ENCODE measurements around the gene IPO4.
"Not testable (repeated sequence)": the region's sequence is repeated elsewhere in the genome, so short reads cannot be mapped to it uniquely, and the experiment has no call there.

The IPO4 gene

DNA sequence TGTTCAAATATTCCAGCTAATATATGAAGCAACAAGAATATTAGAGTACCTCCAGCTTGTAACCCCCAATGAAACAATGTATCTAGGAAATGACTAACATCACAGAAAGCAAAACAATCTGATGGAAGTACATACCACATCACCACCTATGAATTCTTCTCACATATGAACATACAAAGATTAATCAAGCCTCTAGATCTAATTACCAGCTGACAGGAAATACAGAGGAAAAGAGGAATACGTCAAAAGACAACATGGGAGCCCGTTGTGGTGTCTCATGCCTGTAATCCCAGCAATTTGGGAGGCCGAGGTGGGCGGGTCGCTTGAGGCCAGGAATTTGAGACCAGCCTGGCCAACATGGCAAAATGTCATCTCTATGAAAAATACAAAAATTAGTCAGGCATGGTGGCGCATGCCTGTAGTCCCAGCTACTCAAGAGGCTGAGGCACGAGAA is 36.0 kb upstream of the IPO4 start:
- TF ChIP-seq, protein P1, sequence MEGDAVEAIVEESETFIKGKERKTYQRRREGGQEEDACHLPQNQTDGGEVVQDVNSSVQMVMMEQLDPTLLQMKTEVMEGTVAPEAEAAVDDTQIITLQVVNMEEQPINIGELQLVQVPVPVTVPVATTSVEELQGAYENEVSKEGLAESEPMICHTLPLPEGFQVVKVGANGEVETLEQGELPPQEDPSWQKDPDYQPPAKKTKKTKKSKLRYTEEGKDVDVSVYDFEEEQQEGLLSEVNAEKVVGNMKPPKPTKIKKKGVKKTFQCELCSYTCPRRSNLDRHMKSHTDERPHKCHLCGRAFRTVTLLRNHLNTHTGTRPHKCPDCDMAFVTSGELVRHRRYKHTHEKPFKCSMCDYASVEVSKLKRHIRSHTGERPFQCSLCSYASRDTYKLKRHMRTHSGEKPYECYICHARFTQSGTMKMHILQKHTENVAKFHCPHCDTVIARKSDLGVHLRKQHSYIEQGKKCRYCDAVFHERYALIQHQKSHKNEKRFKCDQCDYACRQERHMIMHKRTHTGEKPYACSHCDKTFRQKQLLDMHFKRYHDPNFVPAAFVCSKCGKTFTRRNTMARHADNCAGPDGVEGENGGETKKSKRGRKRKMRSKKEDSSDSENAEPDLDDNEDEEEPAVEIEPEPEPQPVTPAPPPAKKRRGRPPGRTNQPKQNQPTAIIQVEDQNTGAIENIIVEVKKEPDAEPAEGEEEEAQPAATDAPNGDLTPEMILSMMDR (IDR thresholded peaks at IDR 0.05; ENCODE audit: borderline replicate concordance, insufficient read depth, low read depth, low read length) = no peak
- no peak overlapping the region for H3K4me3 ChIP-seq (ENCODE audit: low read depth, low read length)

DNA sequence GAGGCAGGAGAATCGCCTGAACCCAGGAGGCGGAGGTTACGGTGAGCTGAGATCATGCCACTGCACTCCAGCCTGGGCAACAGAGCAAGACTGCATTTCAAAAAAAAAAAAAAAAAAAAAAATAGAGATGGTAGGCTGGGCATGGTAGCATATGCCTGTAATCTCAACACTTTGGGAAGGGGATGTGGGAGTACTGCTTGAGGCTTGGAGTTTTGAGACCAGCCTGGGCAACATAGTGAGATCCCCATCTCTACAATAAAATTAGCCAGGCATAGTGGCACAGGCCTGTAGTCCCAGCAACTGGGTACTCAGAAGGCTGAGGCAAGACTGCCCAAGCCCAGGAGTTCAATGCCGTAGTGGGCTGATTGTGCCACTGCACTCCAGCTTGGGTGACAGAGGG is 34.4 kb upstream of the IPO4 start:
- not testable (repeated sequence) for H3K4me3 ChIP-seq (ENCODE audit: low read depth, low read length)

DNA sequence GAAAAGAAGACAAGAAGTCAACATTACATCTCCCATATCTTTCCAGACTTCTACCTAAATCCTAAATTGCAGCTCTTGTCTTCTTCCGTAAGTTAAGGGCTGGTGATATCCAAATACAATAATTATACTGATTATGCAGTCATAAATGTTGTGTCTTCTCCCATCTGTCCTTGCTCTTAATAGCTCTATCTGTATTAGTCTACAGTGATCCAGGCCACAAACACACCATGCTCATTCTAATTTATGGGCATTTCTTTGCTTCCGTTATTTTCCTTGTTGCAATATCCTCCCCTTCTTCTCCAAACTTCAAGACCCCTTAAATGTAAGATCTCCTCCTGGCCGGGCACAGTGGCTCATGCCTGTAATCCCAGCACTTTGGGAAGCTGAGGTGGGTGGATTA is 30.9 kb upstream of the IPO4 start:
- TF ChIP-seq, protein P1 (IDR thresholded peaks at IDR 0.05; ENCODE audit: borderline replicate concordance, insufficient read depth, low read depth, low read length) = no peak
- no peak overlapping the region for H3K4me3 ChIP-seq (ENCODE audit: low read depth, low read length)

GRCh38 chr14:24219080-24219479 is 30.5 kb upstream of the IPO4 start:
- no peak overlapping the region for H3K4me3 ChIP-seq (ENCODE audit: low read depth, low read length)
- TF ChIP-seq, protein P1 (IDR thresholded peaks at IDR 0.05; ENCODE audit: borderline replicate concordance, insufficient read depth, low read depth, low read length) = no peak

DNA sequence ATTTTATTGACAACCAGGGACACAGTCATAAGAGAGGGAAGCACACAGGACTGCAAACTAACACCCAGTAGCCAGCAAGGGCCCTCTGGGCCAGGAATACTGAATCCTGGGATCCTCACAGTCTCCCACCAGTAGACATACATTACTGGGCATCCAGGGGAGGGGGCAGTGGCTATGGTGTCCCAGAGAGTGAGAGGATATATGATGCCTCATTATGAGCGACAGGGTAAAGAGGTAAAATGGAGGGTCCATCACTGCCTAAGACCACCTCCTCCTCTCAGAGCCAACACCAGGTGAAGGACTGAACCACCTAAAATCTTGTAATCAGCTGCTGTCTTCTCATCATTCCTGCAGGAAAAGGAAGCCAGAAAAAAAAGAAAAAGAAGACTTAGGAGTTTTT is 28.3 kb upstream of the IPO4 start:
- not testable (repeated sequence) for H3K4me3 ChIP-seq (ENCODE audit: low read depth, low read length)

DNA sequence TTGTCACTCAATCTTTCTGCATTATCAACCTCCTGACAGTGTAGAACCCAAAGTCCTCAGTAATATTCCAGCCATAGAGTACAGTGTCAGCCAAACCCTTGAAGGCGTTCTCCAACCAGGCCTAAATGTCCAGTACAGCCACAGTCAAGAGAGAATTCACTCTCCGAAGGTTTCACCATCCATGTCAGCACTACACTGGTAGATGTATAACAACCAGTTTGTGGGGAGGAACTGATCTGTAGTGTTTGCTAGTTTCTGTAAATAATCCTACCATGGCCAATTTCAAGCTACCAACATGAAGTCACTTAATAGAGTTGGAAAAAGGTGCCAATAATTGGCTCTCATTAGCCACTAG is 27.7 kb upstream of the IPO4 start:
- no peak overlapping the region for H3K4me3 ChIP-seq (ENCODE audit: low read depth, low read length)
- TF ChIP-seq, protein P1 (IDR thresholded peaks at IDR 0.05; ENCODE audit: borderline replicate concordance, insufficient read depth, low read depth, low read length) = no peak

DNA sequence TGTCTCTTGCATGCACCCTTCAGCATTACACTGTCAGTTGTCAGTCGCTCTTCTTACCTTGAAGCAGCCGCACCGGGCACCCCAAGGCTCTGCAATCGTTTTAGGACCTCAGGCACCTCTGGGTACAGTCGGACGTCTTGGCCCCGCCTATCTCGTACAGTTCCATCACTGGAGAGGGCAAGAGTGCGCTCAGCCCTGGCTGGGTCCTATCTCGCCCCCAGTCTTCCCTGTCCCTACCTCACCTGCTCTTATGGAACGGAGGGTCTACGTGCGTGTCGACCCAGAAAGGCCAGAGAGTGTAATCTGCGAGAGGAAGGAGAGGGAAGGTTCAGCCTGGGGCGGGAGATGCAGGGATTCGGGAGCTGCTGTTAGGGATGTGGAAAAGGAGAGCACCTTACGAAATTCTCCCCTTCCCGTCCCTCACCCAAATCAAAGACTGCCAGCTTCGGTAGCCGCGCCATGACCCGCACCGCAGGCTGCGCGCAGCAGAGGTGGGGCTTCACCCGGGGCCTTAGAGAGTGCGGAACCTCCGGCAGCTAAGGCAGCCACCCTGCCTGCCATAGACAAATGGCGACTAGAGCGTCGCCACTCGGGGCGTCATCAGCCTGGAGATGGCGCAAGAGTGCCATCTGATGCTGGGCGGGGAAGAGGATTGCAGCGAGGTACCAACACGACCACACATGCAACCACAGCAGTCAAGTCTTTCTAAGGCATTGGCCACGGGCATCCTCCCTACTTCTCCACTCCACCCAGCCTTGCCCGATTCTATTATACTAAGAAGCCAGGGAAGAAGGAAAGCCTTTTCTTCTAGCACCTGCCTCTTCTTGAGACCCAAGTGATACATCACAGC is 27.1 kb upstream of the IPO4 start, which contains the start of gene MDP1:
Gene MDP1, minus strand, starts transcription at position 572 of the 850 bp plus-strand sequence. Its CDS starts 111 bp downstream, at position 461.
- TF ChIP-seq, protein P1 (IDR thresholded peaks at IDR 0.05; ENCODE audit: borderline replicate concordance, insufficient read depth, low read depth, low read length) = peak; percentile 87
- H3K4me3 ChIP-seq (ENCODE audit: low read depth, low read length) = peak within 1 kb of the TSS; percentile 49

GRCh38 chr14:24213866-24214662 is 25.4 kb upstream of the IPO4 start:
- TF ChIP-seq, protein P1 (IDR thresholded peaks at IDR 0.05; ENCODE audit: borderline replicate concordance, insufficient read depth, low read depth, low read length) = no peak
- no peak overlapping the region for H3K4me3 ChIP-seq (ENCODE audit: low read depth, low read length)
